Stimulated activated CD8-positive, alpha-beta memory T cell treated with anti-CD3 and anti-CD28 coated beads, Interleukin-7, amount 100 ng/mL, for 48 hours (primary cell): ENCODE results near the gene TSPYL1.
A peak's percentile ranks its signal among the peaks of the same experiment; 100 is the strongest.
"Not testable (repeated sequence)": the region's sequence is repeated elsewhere in the genome, so short reads cannot be mapped to it uniquely, and the experiment has no call there.

ENCODE experiments used
- DNase-seq, 2 donors: peaks; one replicate each; pipeline ENCODE4 v3.0.0-alpha.2; 2020; ENCODE audit warnings: low read depth in 1 of 2; ENCODE audit errors: extremely low read depth in 1 of 2

The TSPYL1 gene

GRCh38 chr6:116279232-116280160, at the start of gene TSPYL1:
TSPYL1 (minus strand) TSS chr6:116279930; CDS start chr6:116279830, 100 bp downstream.
- peak; percentile 78 to 91 for DNase-seq

DNA sequence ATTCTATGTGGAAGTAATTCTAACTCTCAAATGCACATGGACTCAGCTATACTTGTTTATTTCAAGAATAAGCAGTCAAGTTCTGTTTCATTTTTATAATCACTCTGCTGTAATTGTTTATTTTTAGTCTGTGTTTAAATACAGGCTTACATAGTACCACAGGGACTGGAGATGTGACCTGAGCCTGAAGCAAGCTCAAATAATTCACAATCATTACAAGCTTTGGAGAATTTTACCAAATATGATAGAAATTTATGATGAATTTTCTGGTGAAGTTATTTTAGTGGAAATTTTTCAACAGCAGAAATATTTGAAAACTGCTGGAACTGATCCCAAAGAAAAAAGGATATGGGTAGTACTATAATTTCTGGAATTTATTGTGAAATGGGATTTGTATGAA, 49.4 kb upstream of the TSPYL1 start:
- DNase-seq, result no peak

DNA sequence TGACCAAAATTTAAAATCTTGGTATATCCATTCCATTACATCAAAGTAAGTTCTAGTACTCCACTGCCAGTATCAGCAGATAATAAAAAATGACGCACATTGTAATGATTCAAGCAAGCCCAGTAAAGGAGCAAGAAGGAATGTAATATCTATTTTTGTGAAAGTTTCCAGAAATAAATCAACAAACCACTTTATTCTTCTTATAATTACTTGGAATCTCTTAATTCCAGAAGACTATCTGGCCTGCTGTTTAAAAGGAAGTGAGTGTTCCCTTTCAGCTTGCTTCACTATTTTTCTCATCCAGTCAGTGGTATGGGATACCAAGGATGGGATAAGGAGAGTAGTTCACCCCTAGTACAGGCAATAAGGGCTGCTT, 48.8 kb upstream of the TSPYL1 start:
- no peak for DNase-seq

DNA sequence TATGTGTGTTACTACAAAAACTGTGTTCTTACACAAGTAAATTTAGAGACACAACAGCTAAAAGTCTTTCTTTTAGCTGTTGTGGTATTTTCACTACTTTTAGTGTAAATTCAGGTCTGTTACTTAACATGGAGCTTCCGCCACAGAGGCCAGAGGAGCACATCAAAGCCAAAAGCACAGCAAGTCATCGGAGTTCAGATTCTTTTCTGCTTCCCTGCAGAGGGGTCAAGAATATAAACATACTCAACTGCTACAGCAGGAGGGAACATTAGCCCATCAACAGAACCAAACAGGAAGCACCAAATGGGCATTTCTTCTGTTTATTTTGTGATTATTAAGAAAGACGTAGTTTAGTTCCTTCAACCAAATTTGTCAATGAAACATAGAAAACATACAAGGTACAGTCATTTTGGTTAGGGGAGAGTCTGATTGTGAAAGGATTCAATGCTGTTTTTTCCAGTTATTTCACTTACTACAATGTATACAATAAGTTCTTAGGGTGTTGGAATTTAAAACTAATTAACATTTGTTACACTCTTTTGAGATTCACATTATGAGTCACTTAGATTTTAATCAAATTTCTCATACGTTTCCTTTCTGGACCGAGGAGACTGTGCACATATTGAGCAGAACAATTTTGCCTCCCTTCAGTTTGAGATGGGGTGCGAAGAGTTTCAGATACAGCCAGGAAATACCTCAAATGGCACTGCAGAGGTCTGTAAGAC, 48.2 kb upstream of the TSPYL1 start:
- no peak for DNase-seq

DNA sequence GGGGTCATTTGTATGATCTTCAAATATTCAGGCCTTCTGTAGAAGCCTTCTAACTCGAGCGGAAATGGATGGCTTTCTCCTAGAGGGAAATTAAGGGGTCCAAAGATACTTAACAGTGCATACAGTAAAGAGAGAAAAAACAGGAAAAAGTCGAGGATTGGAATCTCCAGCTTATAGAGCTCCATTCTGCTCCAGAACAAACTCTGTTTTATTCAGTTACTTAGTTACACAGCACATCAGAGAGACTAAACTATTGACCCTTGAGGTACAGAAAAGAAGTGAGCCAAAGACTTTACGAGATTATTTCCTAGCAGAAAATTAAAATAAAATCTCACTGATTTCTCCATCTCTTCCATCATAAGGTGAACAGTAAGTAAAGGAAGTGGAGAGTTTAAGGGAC, 47.3 kb upstream of the TSPYL1 start:
- DNase-seq, result no peak

DNA sequence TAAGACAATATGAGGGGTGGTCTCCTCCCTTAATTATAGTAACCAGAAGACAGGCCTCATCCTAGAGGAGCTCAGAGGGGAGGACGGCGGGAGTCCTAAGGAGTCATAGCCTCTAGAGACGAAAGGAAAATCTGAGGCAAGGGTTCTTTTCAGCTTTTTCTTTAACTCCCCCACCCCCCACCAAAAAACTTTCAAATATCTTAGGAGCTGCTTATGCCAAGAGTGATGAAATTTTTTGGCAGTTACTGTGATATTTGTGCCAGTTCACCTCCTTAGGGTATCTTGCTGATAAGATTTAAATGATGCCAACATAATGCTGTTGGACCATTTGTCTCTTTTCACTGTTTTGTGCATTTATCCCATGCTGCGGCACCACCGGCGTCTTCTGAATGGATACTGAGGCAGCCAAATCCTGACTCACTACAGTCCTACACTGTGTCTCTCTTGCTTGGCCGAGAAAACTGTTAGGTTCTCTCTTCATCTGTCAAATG, 46.5 kb upstream of the TSPYL1 start:
- DNase-seq, result no peak

DNA sequence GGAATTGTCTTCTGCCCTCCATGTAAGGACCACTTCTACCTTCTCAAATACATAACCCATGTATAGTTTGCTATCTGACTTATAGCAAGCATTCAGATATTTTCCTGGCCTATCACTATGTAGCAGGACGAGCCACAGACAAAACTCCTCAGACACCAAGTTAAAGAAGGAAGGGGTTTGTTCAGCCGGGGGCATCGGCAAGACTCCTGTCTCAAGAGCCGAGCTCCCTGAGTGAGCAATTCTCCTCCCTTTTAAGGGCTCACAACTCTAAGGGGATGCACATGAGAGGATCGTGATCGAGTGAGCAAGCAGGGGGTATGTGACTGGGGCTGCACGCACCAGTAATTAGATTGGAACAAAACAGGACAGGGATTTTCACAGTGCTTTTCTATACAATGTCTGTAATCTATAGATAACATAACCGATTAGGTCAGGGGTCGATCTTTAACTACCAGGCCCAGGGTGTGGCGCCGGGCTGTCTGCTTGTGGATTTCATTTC, 46.0 kb upstream of the TSPYL1 start:
- DNase-seq, result not testable (repeated sequence)

DNA sequence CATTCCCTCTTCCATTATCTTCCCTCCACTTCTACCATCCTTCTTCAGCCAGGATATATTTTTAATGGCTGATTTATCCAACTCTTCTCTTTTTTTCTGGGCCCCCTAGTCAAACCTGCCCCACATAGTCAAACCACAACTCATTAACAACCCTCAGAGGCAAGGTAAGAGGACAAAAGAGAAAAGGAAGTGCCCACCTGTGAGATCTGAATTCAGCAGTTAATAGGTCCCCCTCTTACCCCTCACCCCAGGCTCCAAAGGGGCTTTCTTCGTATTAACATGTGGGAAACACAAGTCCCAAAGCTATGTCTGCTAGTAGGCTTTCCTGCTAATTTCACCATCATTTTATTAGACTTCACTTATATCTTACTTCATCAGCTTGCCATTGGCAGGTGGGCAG, 44.1 kb upstream of the TSPYL1 start:
- DNase-seq, result no peak

DNA sequence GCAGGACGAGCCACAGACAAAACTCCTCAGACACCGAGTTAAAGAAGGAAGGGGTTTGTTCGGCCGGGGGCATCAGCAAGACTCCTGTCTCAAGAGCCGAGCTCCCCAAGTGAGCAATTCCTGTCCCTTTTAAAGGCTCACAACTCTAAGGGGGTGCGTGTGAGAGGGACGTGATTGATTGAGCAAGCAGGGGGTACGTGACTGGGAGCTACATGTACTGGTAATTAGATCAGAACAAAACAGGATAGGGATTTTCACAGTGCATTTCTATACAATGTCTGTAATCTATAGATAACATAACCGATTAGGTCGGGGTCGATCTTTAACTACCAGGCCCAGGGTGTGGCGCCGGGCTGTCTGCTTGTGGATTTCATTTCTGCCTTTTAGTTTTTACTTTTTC, 42.2 kb upstream of the TSPYL1 start:
- DNase-seq, result not testable (repeated sequence)

DNA sequence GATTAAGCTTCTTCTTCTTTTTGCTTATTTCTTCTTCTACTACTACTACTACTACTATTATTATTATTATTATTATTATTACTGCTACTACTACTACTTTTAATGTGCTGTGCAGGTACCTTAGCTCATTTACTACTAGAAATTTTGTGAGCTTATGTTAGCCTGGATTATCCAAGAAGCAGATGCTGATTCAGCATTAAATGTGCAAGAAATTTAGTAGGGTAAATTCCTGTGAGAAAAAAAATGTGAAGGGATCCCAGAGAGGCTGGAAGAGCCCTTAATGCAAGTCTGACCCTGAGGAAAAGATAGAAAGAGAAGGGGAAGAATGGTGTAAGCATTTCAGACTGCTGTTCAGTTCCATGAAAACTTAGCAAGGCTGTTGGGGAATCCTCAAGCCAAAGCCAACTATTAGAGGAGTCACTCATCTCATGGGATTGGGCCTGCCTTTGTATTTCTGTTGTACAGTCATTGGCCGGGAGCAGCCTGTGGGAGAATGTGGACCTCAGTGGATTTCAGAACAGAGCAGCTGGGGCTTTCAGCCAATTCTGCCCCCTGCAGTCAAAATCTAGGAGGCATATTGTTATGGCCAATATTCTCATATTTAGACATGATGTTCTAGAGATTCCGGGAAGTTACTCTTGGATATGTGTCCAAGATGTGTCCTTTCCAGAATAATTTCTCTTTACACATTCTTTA, 37.2 kb upstream of the TSPYL1 start:
- no peak for DNase-seq

GRCh38 chr6:116314878-116315277, 35.1 kb upstream of the TSPYL1 start:
- no peak for DNase-seq

DNA sequence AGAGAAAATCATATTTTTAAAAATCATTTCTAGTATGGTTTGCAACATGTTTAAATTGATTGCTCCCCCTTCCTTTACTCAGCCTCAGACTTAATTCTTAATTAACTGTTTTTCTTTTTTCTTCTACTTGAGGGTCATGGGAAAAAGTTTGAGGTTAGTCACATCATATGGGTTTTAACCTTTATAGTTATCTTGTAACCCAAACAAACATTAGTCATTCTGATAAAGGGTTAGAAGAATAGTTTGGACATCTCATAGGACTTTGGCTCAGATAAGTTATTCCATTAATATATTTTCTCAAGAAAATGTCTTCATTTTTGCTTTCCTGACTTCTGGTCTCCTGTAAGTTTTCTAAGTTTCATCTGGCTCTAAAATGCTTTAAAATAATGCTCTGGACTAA, 34.5 kb upstream of the TSPYL1 start:
- DNase-seq, result no peak

DNA sequence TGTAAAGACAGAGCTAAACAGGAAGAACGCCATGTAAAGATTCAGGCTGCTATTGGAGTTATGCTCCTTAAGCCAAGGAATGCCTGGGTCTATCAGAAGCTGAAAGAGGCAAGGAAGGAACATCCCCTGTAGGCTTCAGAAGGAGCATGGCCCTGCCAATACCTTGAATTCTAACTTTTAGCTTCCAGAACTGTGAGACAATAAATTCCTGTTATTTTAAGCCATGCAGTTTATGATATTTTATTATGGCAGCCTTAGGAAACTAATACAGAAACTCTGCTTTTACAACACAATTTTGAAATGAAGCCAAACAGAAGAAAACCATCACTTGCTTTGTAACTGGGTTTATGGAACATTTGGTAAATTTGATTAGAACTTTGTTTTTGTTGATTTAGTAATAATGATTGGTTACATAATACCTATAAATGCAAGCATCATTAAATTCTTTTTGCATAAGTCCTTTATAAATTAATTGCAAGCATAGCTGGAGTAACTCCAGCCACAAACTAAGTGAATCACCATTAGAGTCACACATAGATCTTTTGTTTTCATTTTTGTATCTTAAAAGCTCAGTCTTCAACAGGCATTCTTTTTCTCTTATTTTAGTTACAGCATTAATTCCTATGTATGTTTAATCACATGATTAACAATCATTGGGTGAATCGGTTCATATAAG, 33.5 kb upstream of the TSPYL1 start:
- no peak for DNase-seq

DNA sequence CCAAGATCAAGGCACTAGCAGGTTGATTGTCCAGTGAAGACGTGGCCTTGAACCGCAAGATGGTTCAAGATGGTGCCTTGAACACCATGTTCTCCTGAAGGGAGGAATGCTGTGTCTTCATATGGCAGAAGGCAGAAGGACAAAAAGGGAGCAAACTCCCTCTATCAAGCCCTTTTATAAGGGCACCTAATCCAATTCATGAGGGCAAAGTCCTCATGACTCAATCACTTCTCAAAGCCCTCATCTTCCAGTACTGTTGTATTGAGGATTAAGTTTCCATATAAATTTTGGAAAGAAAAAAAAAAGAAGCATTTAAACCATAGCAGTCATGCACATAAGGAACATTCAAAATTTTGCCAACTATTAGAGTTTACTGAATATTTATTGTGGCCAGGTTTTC, 29.9 kb upstream of the TSPYL1 start:
- no peak for DNase-seq

- DNase-seq, result no peak
Measured at GRCh38 chr6:116309001-116309400, 29.3 kb upstream of the TSPYL1 start.

GRCh38 chr6:116307633-116308032, 27.9 kb upstream of the TSPYL1 start:
- no peak for DNase-seq

DNA sequence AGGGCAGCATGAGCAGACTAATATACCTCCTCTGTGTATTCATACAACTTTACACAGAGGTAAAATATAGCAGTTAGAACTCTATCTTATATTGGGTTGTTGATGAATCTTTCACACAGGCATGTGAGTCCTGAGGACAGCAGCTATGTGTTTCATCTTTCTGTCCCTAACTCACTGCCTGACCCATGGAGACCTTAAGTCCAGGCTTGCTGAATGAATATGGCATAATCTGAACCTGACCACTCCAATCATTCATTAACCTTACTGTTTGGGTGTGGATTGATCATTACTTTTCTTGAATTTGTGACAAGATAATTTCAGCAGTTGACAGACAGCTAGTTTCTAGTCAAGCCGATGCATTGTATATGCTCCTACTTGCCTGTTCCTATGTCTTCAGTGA, 27.3 kb upstream of the TSPYL1 start:
- DNase-seq, result no peak

DNA sequence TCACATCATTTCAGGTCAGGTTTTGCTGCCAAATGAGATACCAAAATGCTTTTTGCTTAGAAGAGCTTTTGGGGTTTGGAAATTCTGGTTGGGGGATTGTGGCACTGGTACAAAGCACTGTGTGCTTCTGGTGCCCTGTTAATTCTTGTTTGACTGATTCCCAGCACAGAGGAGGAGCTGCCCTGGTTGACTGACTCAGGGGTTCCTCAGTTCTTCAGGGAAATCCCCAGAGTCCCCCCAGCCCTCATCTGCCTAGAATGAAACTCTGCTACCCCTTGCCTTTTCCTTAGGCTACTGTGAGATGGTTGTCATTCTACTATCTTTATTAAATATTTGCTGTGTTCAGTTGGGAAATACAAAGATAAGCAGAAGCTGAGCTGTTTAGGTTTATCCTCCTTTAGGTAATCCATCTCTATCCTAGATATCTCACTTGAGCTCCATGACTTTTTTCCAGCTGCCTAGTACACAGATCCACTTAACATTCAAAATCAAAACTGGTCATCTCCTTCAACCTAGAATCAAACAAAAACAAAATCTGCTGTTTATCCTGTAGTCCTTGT, 24.9 kb upstream of the TSPYL1 start:
- no peak for DNase-seq

GRCh38 chr6:116301104-116301503, 21.4 kb upstream of the TSPYL1 start:
- no peak for DNase-seq

- DNase-seq, result no peak
Measured at GRCh38 chr6:116300566-116300965, 20.8 kb upstream of the TSPYL1 start.
